H1 (cell line): Measurements from ENCODE around the gene ASCC1. TPM values are rescaled to one million over a fixed set of nuclear protein-coding genes. Genes with fewer than 3 reads are reported as not detected.

ENCODE experiments used
- HDAC2 ChIP-seq, 2 experiments: fragments of 300-600 bp in 1 of 2; sonication (generic) in 1 of 2; IDR thresholded peaks; 2 replicates each; pipeline ENCODE4 v1.6.1; 2011 to 2012; ENCODE audit warnings: low read depth in 2 of 2, low read length in 2 of 2, mild to moderate bottlenecking in 2 of 2, moderate library complexity in 2 of 2, borderline replicate concordance in 1 of 2, inconsistent platforms in 1 of 2
- polyA plus RNA-seq, 7 experiments: library from polyadenylated mRNA; depleted of rRNA in 3 of 7; stranded (reverse) in 5 of 7; unstranded in 2 of 7; fragments of >200 nt in 5 of 7; fragments of 200-250 nt in 2 of 7; gene quantifications; 1 replicate in 5 of 7; 2 replicates in 1 of 7; 4 replicates in 1 of 7; pipeline versions ENCODE4 v1.2.1 to v1.2.3, GENCODE V29; 2011 to 2013; ENCODE audit warnings: missing spikeins in 2 of 7, mixed read lengths in 2 of 7
- total RNA-seq: library from RNA; stranded (reverse); fragmentation: NEBNext Ultra II Directional; extraction: Animal tissue kit (Norgen Biotek cat#: 25700); gene quantifications from 2 replicates; pipeline ENCODE4 v1.2.1, GENCODE V29; 2021
- TF ChIP-seq, protein P1 (sequence below): IDR thresholded peaks from 2 replicates; pipeline ENCODE4 v1.6.1; 2012; ENCODE audit warnings: low read length, inconsistent platforms

Gene ASCC1
- total and polyA plus RNA-seq, 2 of the 8 experiments (the other 6 are each of a cell fraction or from before 2014, with no cell fraction given), result 25.6 to 35.8 TPM

DNA sequence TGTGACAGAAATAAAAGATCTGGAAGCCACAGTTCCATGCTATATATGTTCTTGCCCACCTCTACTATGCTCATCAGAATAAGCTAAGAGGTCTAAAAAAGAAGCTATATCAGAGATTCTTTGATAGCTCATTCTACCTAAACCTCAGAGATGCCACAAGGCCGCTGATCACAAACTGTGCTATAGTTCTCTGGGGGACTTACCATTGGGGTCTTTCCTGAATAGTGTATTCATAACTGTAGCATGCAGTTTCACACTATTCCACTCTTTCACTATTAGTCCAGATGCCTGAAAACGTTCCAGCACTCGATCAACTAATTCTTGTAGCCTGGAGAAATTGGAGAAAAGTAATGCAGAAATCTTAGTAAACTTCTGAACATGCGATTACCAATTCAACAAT is 83.2 kb downstream of the ASCC1 start (continued):
- TF ChIP-seq, protein P1, sequence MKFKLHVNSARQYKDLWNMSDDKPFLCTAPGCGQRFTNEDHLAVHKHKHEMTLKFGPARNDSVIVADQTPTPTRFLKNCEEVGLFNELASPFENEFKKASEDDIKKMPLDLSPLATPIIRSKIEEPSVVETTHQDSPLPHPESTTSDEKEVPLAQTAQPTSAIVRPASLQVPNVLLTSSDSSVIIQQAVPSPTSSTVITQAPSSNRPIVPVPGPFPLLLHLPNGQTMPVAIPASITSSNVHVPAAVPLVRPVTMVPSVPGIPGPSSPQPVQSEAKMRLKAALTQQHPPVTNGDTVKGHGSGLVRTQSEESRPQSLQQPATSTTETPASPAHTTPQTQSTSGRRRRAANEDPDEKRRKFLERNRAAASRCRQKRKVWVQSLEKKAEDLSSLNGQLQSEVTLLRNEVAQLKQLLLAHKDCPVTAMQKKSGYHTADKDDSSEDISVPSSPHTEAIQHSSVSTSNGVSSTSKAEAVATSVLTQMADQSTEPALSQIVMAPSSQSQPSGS, result no peak
- TF ChIP-seq HDAC2 (IDR thresholded peaks at IDR 0.05; ENCODE audit: borderline replicate concordance in 1 of 2, low read depth in 2 of 2, low read length in 2 of 2), result no peak
